Measurements from ENCODE around the gene SGIP1.

- no peak for TF ChIP-seq EZH2 (IDR thresholded peaks at IDR 0.05; ENCODE audit: borderline replicate concordance, low read depth, low read length, poor library complexity, severe bottlenecking)
- TF ChIP-seq, protein P1, sequence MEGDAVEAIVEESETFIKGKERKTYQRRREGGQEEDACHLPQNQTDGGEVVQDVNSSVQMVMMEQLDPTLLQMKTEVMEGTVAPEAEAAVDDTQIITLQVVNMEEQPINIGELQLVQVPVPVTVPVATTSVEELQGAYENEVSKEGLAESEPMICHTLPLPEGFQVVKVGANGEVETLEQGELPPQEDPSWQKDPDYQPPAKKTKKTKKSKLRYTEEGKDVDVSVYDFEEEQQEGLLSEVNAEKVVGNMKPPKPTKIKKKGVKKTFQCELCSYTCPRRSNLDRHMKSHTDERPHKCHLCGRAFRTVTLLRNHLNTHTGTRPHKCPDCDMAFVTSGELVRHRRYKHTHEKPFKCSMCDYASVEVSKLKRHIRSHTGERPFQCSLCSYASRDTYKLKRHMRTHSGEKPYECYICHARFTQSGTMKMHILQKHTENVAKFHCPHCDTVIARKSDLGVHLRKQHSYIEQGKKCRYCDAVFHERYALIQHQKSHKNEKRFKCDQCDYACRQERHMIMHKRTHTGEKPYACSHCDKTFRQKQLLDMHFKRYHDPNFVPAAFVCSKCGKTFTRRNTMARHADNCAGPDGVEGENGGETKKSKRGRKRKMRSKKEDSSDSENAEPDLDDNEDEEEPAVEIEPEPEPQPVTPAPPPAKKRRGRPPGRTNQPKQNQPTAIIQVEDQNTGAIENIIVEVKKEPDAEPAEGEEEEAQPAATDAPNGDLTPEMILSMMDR (conservative IDR thresholded peaks at IDR 0.05; ENCODE audit: low read depth, low read length), result no peak
These were observed 150.4 kb downstream of the SGIP1 start for GRCh38 chr1:66684353-66684752.
